ENCODE results near the gene TBL3. TPM values are rescaled to one million over a fixed set of nuclear protein-coding genes. Genes with fewer than 3 reads are reported as not detected.

TBL3 gene
- total RNA-seq, 1 experiment from 2014 or later: 42.4 TPM

- in situ Hi-C loops (cut with HindIII; ENCODE audit: low pct_unique_long_range_greater_than_20kb, low sequenced_read_pairs): no loop called here
- no peak for DNase-seq (ENCODE audit: low read depth, low spot score)
- H3K4me1 ChIP-seq (ENCODE audit: control insufficient read depth, insufficient read depth, low read length): peaks cover 14% of the 10 kb centered on the region
- CTCF ChIA-PET: interaction anchor here (0.7 kb wide), 1 partner anchor 18 kb away, joined by 3 read pairs; no protein-coding TSS in a partner anchor
- TF ChIP-seq CTCF (IDR thresholded peaks at IDR 0.05): no peak
- H3K27ac ChIP-seq (ENCODE audit: low read length): no peak overlapping the region
- H3K27me3 ChIP-seq (ENCODE audit: control insufficient read depth, insufficient read depth, low read length): no peaks in the 10 kb centered on the region
- intact Hi-C loops (cut with micrococcal nuclease; ENCODE audit: unreplicated experiment): loop anchor here (10.0 kb wide), 1 partner anchor 125 kb away; the partner anchor contains the start of gene RAB26
- no TSS peak for BruUV-seq (replicated peaks)
- H3K36me3 ChIP-seq (ENCODE audit: control insufficient read depth, insufficient read depth, low read length): no peaks in the 10 kb centered on the region; the same call in 1 of the 2 replicates
- no peak for ATAC-seq
- POLR2A ChIA-PET: interaction anchor here (0.7 kb wide), 1 partner anchor 12 kb away, joined by 3 read pairs; no protein-coding TSS in a partner anchor
- no peaks in the 10 kb centered on the region for H3K9me3 ChIP-seq (ENCODE audit: control insufficient read depth, insufficient read depth, low read depth, low read length)
- H3K4me3 ChIP-seq (ENCODE audit: low read depth in 2 of 2, low read length in 2 of 2): peak overlapping the region; percentile 15 to 24; a peak in 3 of 4 replicates
These were observed 48.3 kb downstream of the TBL3 start for GRCh38 chr16:2019921-2020831.

DNA sequence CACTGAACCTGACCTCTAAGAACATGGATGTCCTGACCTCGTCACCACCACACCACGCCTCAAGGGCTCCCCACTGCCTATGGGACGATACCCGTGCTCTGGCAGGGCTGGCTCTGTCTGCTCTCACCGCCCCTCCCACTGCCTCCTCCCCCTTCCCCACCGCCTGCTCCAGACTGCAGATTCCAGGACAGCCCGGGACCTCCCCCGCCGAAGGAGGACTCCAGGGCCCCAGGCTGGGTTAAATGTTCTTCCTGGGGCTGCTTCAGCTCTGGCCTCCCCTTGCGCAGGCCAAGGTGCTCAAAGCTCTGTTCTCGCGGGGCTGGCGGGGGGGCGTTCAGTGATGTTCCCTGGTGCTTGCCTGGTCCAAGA lies 50.9 kb downstream of the TBL3 start:
- in situ Hi-C loops (cut with HindIII; ENCODE audit: low pct_unique_long_range_greater_than_20kb, low sequenced_read_pairs) (no loop called here), intact Hi-C loops (cut with micrococcal nuclease; ENCODE audit: unreplicated experiment) (loop anchor here (10.0 kb wide), 1 partner anchor 122 kb away; the partner anchor contains the start of gene RAB26)
- H3K4me3 ChIP-seq (ENCODE audit: low read depth in 2 of 2, low read length in 2 of 2): peak overlapping the region; percentile 35 to 47
- peaks cover 19% of the 10 kb centered on the region for H3K4me1 ChIP-seq (ENCODE audit: control insufficient read depth, insufficient read depth, low read length)
- H3K9me3 ChIP-seq (ENCODE audit: control insufficient read depth, insufficient read depth, low read depth, low read length): no peaks in the 10 kb centered on the region
- CTCF ChIA-PET: interaction anchor here (0.5 to 1.7 kb wide), 11 partner anchors 8 to 606 kb away, joined by 3 to 22 read pairs (median 5); partner anchors contain the start of genes NTHL1 and TSC2
- peak; percentile 67 for ATAC-seq
- H3K27me3 ChIP-seq (ENCODE audit: control insufficient read depth, insufficient read depth, low read length): no peaks in the 10 kb centered on the region
- H3K36me3 ChIP-seq (ENCODE audit: control insufficient read depth, insufficient read depth, low read length): no peaks in the 10 kb centered on the region; the same call in 1 of the 2 replicates
- no peak for TF ChIP-seq SIN3A (IDR thresholded peaks at IDR 0.05; ENCODE audit: borderline replicate concordance, insufficient read depth, low read depth, low read length)
- TF ChIP-seq POLR2AphosphoS5 (IDR thresholded peaks at IDR 0.05; ENCODE audit: low read depth, low read length): no peak
- TF ChIP-seq CTCF (IDR thresholded peaks at IDR 0.05): 0 out of 2 replicates have a peak, but pooled peaks have one; percentile 50
- TF ChIP-seq TCF7L2 (IDR thresholded peaks at IDR 0.05; ENCODE audit: low read depth, low read length): no peak
- TF ChIP-seq, protein P1, sequence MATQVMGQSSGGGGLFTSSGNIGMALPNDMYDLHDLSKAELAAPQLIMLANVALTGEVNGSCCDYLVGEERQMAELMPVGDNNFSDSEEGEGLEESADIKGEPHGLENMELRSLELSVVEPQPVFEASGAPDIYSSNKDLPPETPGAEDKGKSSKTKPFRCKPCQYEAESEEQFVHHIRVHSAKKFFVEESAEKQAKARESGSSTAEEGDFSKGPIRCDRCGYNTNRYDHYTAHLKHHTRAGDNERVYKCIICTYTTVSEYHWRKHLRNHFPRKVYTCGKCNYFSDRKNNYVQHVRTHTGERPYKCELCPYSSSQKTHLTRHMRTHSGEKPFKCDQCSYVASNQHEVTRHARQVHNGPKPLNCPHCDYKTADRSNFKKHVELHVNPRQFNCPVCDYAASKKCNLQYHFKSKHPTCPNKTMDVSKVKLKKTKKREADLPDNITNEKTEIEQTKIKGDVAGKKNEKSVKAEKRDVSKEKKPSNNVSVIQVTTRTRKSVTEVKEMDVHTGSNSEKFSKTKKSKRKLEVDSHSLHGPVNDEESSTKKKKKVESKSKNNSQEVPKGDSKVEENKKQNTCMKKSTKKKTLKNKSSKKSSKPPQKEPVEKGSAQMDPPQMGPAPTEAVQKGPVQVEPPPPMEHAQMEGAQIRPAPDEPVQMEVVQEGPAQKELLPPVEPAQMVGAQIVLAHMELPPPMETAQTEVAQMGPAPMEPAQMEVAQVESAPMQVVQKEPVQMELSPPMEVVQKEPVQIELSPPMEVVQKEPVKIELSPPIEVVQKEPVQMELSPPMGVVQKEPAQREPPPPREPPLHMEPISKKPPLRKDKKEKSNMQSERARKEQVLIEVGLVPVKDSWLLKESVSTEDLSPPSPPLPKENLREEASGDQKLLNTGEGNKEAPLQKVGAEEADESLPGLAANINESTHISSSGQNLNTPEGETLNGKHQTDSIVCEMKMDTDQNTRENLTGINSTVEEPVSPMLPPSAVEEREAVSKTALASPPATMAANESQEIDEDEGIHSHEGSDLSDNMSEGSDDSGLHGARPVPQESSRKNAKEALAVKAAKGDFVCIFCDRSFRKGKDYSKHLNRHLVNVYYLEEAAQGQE (IDR thresholded peaks at IDR 0.05; ENCODE audit: insufficient read depth in 1 of 2, low read depth in 2 of 2, low read length in 1 of 2): no peak
- BruUV-seq (replicated peaks): no TSS peak
- no peak for DNase-seq (ENCODE audit: low read depth, low spot score)
- peak overlapping the region; percentile 79 for H3K27ac ChIP-seq (ENCODE audit: low read length)
- POLR2A ChIA-PET: interaction anchor here (0.6 to 1.1 kb wide), 4 partner anchors 9 to 132 kb away, joined by 3 to 6 read pairs (median 4); no protein-coding TSS in a partner anchor
